Measurements from ENCODE around the gene PRKAR1A.

DNA sequence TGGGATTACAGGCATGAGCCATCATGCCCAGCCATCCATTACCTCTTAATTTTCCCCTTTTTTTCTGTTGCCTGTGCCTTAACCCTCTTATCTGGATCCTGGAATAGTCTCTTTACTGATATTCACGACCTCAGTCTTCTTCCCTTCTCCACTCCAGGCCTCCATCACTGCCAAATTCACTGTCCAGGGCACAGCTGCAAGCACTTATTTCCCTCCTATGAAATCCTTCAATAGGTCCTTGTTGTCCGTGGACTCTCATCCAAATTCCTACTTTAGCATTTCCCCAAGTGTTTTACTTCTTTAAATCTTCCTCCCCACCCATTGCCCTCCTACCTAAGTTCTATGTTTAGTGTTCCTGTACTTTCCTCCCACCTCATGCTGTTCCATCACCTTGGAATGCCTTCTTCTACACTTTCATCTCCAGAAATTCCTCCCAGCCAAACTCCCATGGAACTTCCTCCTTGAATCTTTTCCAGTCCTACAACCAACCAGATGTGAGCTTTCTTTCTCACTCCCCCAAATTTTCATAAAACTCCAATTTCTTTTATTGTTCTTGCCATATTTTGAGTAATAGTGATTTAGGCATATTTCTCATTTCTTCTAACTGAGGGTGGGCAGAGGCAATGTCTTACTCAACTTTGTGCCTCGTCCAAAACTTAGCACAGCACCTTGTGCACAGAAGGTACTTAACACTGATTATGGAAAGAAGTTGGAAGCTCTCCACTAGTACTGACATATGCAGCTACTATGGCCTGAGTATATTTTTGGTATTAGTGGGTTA lies 53.6 kb downstream of the PRKAR1A start:
- TF ChIP-seq GATA2 (IDR thresholded peaks at IDR 0.05; ENCODE audit: low read depth, low read length) = no peak
- no peak for TF ChIP-seq GATA3 (IDR thresholded peaks at IDR 0.05; ENCODE audit: low read depth, low read length)
